ENCODE data around the gene NXPH1.
A peak's percentile ranks its signal among the peaks of the same experiment; 100 is the strongest.

The NXPH1 gene

DNA sequence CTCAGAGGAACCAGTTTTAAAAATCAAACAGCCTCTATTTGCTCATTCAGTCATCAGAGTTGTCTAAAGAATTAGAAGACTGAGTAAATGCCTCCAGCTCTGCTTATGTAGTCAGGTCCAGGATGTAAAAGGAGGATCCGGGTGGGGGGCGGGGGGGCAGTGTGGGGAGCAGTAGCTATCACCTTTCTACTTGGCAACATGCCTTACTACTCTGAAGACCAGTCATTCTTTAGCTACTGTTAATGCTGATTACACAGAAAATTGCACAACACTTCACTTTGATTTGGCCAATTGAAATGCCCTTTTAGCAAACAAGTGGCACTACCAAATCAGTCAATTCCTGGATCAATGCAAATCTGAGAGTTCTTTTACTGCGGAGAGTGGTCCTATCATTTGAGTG is 164.2 kb downstream of the NXPH1 start:
- DNase-seq (ENCODE audit: low spot score): no peak

GRCh38 chr7:8601121-8601520 is 167.7 kb downstream of the NXPH1 start:
- DNase-seq (ENCODE audit: low spot score): no peak

- DNase-seq (ENCODE audit: low spot score): peak; percentile 16
Observed at GRCh38 chr7:8605221-8605620, 171.8 kb downstream of the NXPH1 start.

GRCh38 chr7:8612584-8612983 is 179.2 kb downstream of the NXPH1 start:
- no peak for DNase-seq (ENCODE audit: low spot score)

GRCh38 chr7:8613191-8613590 is 179.8 kb downstream of the NXPH1 start:
- no peak for DNase-seq (ENCODE audit: low spot score)

- DNase-seq (ENCODE audit: low spot score): no peak
Observed at GRCh38 chr7:8615019-8615418, 181.6 kb downstream of the NXPH1 start.

DNA sequence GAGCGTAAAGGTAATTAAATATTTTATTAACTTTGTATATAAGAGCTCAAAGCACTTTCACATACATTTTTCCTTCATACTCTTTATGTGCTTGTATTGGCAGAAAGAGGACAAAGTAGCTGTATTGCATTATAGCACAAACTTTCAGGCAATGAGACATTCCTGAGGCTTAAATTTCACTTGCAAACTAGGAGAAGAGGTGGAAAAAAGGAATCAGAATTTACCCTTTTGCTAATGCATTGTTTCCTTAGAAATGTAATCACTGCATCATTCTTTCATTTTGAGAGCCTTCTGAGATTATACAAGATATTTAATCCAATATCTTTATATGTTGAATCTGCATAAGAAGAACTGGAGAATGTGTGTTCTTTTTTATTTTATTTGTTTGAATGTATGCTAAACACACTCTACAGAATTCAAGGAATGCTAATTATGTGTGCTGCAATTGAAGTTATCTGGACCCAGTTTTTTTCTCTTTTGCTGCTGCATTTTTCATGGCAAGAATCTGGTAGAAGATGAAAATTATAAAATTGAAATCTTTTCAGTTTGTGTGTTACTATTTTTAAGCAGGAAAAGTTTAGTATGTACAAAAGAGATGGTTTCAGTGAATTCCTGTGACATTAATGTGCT is 185.1 kb downstream of the NXPH1 start:
- DNase-seq (ENCODE audit: low spot score): no peak

GRCh38 chr7:8620169-8620568 is 186.8 kb downstream of the NXPH1 start:
- no peak for DNase-seq (ENCODE audit: low spot score)

- no peak for DNase-seq (ENCODE audit: low spot score)
Observed at GRCh38 chr7:8625612-8626011, 192.2 kb downstream of the NXPH1 start.

DNA sequence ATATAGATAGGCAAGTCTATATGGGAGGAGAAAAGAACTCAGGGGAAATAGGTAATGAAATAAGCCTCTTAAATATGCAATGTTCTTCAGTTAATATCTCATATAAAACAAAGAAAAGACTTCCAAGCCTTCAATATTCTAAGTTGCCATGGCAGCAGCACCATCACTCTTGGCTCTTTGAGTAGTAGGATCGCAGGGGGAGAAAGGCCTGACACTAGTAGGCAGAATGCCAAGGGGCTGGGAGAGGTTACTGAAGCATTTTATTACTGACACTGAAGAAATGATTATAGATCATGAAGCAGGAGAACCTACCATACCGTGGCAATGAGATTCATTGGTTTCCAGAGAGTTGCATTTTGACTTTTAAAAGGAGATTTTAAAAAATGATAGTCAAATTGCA is 193.9 kb downstream of the NXPH1 start:
- no peak for DNase-seq (ENCODE audit: low spot score)

- DNase-seq (ENCODE audit: low spot score): no peak
Observed at GRCh38 chr7:8628656-8629055, 195.2 kb downstream of the NXPH1 start.

DNA sequence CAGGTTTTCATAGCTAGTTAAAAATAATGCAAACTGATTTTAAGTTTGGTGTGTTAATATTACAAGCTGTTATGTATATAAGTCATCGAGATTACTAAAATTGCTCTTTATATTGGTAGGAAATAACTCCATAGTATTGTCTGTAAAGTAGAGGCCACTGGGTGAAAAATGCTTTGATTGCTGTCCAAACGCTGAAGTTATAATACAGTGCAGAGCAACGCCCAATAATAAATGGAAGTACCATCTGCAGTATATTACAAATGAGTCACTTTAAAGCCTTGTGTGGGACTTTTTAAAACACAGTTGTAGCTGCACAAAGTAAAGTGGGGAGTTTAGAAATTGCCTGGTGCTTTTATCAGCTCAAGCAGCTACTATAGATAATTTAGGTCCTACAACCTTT is 196.1 kb downstream of the NXPH1 start:
- no peak for DNase-seq (ENCODE audit: low spot score)

DNA sequence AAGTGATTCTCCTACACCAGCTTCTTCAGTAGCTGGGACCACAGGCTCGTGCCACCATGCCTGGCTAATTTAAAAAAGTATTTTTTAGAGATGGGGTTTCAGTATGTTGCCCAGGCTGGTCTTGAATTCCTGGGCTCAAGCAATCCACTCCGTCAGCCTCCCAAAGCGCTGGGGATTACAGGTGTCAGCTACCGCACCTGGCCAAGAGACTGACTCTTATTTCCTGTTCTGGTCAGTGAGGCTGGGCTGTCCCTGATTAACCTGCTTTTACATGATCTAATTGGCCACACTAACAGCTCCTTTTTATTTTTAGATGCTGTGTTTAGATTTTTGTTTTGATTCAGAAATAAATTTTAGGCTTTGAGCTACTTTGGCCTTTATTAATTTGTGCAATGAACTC is 203.9 kb downstream of the NXPH1 start:
- peak; percentile 79 for DNase-seq (ENCODE audit: low spot score)

- peak; percentile 98 for DNase-seq (ENCODE audit: low spot score)
Observed at GRCh38 chr7:8638076-8638475, 204.7 kb downstream of the NXPH1 start.

- DNase-seq (ENCODE audit: low spot score): no peak
Observed at GRCh38 chr7:8639668-8640067, 206.3 kb downstream of the NXPH1 start.

DNA sequence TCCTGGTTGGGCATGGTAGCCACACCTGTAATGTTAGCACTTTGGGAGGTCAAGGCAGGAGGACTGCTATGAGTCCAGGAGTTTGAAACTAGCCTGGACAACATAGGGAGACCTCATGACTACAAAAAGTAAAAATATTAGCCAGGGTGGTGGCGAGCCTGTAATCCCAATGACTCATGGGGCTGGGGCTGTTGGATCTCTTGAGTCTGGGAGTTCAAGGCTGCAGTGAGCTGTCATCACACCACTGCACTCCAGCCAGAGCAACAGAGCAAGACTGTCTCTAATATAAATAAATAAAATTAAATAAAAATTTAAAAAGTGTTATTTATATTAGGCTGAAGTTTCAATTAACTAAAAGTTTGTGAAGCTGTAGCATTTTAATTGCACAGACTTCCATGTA is 207.3 kb downstream of the NXPH1 start:
- no peak for DNase-seq (ENCODE audit: low spot score)

GRCh38 chr7:8668627-8669500 is 235.5 kb downstream of the NXPH1 start:
- no peak for DNase-seq (ENCODE audit: low spot score)

- no peak for DNase-seq (ENCODE audit: low spot score)
Observed at GRCh38 chr7:8669501-8669851, 236.1 kb downstream of the NXPH1 start.

DNA sequence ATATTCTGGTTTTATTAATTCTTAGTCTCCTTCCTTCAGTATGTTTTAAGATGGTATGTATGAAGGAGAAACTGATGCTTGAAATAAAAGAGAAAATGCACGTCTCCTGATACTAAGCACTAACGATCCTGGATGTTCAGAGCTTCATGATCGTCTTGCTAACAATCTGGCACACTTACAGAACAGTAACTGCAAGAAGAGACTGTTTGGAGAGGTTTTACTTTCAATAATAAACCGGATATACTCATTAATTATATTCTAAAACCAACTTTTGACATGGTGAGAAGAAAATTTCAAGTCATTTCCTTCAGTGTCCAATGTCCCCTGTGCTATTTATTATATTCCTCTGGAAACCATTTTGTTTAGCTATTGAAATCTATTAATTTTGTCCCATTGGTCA is 251.0 kb downstream of the NXPH1 start:
- no peak for DNase-seq (ENCODE audit: low spot score)

DNA sequence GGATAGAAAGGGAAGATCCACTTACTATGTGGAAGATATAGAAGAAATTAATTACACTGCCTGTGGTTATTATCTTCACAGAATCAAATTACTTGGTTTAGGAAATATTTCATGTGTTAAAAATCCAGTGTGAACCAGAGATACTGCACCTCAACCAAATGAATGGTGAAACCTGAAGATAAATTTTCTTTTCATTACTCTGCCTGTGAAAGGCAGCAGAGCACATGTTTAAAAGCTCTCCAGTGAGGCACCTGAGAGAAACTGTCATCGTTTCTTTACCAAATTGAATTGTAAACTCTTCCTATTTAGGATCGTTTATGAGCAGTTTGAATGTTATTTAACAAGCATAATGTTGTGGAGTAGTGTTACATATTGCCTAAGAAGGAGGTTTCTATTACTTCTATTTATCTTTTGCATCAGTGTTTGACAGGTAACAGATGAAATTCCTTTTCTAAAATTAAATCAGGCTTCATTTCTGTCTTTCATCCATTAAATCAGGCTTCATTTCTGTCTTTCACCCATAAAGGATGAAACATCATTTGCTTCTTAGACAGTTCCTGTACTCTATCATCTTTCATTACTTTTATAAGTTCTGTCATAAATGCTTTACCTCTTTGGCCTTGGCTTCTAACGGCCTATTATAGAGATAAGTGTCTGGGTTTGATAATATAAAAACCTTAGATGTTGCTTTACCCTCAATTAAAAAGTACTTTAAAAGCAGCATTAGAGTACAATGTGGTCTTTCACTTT is 266.6 kb downstream of the NXPH1 start:
- DNase-seq (ENCODE audit: low spot score): no peak

DNA sequence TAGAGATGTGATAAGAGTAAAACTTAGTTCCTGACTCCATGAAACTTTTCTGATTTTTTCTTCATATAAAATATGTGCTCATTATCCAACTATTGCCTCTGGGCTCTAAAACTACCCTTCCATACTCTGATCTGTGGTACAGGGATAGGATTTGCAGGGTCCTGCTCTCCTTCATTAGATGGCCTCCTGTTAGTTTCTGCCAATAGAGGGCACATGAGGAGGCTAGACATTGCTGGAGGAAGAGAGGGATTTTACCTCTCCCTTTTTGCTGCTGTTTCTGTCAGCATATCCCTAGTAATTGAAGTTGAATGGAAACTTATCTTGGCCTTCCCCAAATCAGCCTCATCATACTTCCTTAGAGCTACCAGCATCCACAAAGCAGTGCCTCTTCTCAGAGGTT is 269.4 kb downstream of the NXPH1 start:
- DNase-seq (ENCODE audit: low spot score): no peak

- no peak for DNase-seq (ENCODE audit: low spot score)
Observed at GRCh38 chr7:8710124-8710523, 276.7 kb downstream of the NXPH1 start.

DNA sequence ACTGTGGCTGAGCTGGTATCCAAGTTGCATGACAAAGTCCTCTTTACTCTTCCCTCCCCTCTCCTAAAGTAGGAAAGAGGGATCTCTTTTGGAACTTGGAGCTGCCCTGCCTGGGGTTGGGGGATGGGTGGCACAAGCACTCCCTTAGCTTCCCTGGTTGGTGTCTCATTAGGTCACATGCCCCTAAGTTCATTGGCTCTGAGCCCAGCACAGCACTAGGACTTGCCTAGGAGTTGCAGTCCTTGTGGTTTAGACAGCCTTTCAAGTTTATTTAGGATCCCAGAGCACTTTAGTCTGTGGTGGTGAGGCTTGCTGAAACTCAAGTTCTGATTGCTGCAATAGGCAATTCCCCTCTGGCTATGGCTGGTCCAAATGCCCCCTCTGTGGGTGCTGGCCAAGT is 281.4 kb downstream of the NXPH1 start:
- DNase-seq (ENCODE audit: low spot score): no peak
